Endometrium (tissue), 2 donors: ENCODE measurements around the gene ZNF426.

Experiments used
- FAIRE-seq: peaks from 2 replicates; lab custom pipeline; 2012; peaks lifted over from hg19 to GRCh38; lab: Jason Lieb, UNC
- donor health status: control.
- donor health status: control.

Gene ZNF426

DNA sequence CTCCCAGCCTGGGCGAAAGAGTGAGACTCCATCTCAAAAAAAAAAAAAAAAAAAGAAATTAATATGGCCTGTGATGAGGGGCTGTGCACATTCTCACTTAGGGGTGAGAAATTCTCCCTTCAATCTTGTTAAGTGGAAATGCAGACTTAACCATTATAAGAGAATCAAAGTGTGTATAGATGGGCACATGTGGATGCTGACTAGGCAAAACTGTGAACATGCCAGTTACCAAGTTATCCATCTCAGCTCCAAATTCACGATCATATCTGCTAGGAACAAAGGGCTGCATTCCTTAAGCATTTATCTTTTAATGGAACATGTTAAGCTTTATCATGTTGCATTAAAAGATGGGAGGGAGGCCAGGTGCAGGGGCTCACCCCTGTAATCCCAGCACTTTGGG lies 44.3 kb downstream of the ZNF426 start:
- FAIRE-seq, result no peak

DNA sequence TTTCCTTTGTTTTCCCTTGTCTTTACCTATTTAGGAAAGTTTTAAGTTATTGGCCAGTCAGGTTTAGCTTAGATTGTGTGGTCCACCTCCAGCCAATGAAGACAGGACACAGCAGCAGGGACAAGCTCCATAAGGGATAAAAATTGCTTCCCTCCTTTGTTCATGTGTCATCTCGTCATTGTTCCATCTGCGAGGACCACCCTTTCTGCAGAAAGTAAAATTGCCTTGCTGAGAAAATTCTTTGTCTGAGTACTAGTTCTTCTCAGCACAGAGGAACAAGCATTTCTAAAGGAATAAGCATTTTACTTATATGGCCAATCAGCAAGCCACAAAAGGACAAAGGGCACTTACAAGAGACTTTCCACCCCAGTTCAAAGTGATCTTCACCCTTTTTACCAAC lies 51.4 kb downstream of the ZNF426 start:
- FAIRE-seq, result no peak

DNA sequence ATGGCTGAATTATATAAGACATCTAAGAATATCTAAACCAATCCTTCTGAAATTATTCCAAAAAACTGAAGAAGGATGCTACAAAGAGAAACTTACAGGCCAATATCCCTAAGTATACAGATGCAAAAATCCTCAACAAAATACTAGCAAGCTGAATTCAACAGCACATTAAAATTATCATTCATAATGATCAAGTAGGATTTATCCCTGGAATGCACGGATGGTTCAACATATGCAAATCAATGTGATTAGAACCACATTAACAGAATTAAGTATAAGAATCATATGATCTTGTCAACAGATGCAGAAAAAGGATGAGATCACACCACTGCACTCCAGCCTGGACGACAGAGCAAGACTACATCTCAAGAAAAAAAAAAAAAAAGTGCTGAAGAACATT lies 53.3 kb downstream of the ZNF426 start:
- FAIRE-seq, result no peak

GRCh38 chr19:9474975-9475374 lies 63.5 kb downstream of the ZNF426 start:
- FAIRE-seq, result no peak
